GM12864 (cell line): ENCODE measurements around the gene JOSD2.

ENCODE experiments used
- DNase-seq: peaks from one replicate; pipeline ENCODE4 v3.0.0-alpha.2; 2011; ENCODE audit warnings: low read depth
- H3K4me3 ChIP-seq: 2 replicates; pipeline ENCODE4 v1.5.1; 2011; ENCODE audit warnings: mild to moderate bottlenecking, low read depth, low read length, control low read depth
- TF ChIP-seq, protein P1 (sequence below): IDR thresholded peaks from 2 replicates; pipeline ENCODE4 v1.5.1; 2011; ENCODE audit warnings: low read depth, mild to moderate bottlenecking, moderate library complexity, low read length, control low read depth, inconsistent platforms; ENCODE audit errors: missing control alignments

Gene JOSD2

DNA sequence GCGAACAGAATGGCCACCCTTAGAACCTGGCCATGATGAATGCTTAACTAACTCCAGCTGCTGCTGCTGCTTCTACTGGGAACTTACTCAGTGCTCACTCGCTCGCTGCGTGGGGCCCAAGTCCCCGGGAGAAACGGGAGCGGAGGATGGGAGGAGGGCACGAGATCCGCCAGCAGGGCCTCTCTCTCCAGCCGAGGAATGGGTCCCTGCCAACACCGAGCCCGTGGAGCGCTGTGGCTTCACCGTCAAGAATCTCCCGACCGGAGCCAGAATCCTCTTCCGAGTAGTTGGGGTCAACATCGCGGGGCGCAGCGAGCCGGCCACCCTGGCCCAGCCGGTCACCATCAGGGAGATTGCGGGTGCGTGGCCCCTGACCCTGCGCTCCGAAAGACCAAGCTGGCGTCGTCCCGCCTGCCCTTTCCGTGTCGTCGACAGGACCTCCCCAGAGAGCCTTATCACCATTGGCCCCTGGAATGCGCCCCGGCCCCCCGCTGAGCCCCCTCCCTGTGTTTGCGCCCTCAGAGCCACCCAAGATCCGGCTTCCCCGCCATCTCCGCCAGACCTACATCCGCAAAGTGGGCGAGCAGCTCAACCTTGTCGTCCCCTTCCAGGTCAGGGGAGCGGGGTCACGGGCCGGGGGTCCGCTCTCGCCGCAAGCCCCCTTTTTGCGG lies 52.5 kb downstream of the JOSD2 start:
- H3K4me3 ChIP-seq = no peak overlapping the region
- DNase-seq = no peak
- TF ChIP-seq, protein P1, sequence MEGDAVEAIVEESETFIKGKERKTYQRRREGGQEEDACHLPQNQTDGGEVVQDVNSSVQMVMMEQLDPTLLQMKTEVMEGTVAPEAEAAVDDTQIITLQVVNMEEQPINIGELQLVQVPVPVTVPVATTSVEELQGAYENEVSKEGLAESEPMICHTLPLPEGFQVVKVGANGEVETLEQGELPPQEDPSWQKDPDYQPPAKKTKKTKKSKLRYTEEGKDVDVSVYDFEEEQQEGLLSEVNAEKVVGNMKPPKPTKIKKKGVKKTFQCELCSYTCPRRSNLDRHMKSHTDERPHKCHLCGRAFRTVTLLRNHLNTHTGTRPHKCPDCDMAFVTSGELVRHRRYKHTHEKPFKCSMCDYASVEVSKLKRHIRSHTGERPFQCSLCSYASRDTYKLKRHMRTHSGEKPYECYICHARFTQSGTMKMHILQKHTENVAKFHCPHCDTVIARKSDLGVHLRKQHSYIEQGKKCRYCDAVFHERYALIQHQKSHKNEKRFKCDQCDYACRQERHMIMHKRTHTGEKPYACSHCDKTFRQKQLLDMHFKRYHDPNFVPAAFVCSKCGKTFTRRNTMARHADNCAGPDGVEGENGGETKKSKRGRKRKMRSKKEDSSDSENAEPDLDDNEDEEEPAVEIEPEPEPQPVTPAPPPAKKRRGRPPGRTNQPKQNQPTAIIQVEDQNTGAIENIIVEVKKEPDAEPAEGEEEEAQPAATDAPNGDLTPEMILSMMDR = no peak

- no peak for DNase-seq
- TF ChIP-seq, protein P1 = no peak
- no peak overlapping the region for H3K4me3 ChIP-seq
Observed at GRCh38 chr19:50457300-50457699, 53.7 kb downstream of the JOSD2 start.
